ENCODE measurements around the gene ALX1.

DNA sequence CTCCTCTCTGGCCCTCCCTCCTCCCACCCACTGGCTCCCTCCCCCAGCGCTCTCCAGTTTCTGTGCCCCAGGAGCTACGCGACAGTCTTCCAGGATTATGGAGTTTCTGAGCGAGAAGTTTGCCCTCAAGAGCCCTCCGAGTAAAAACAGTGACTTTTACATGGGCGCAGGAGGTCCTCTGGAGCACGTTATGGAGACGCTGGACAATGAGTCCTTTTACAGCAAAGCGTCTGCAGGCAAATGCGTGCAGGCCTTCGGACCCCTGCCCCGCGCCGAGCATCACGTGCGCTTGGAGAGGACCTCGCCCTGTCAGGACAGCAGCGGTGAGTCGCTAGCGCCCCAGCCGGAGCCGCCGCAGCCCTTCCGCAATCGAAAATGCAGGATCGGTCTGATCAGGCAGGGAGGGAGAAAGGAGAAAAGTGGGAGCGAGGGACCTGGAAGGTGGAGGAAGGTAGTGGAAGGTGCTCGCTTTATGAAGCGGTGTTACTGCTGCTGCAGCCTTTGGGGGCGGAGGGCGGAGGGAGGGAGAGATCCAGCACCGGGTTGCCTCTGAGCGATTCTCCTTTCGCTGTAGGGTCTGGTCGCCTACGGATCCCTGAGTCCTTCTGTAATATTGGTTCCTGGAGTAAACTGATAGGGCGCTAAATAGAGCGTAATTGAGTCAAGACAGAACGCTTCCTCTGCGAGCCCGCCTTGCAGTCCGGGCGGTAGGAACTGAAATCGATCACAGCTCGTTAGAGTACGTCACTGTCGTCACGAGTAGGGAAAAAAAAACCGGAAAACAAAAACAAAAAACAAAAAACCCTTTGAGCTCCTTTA is at the start of gene ALX1:
- TF ChIP-seq POLR2A (IDR thresholded peaks at IDR 0.05; ENCODE audit: low read depth, low read length) (no peak), POLR2AphosphoS5 (IDR thresholded peaks at IDR 0.05; ENCODE audit: low read depth, low read length) (no peak), TAF1 (IDR thresholded peaks at IDR 0.05; ENCODE audit: borderline replicate concordance, low read depth, low read length) (no peak)

Data from GM12892 (cell line).